ENCODE results near the gene CHRNA9. TPM values are rescaled to one million over a fixed set of nuclear protein-coding genes. Genes with fewer than 3 reads are reported as not detected.

Gene CHRNA9
- polyA plus RNA-seq, 1 of the 3 experiments (the other 2 are of a cell fraction), result 0.05 TPM

GRCh38 chr4:40357738-40358137 is 22.6 kb downstream of the CHRNA9 start:
- Histone ChIP-seq H2AFZ (ENCODE audit: low read depth) (no peak overlapping the region), H3K27ac (ENCODE audit: low read depth in 2 of 2, low read length in 1 of 2) (no peak overlapping the region), H4K20me1 (ENCODE audit: insufficient read depth) (no peaks in the 10 kb centered on the region), H3F3A (replicated peaks; ENCODE audit: insufficient read depth) (no peaks in the 10 kb centered on the region), H3K79me2 (ENCODE audit: insufficient read depth) (no peaks in the 10 kb centered on the region), H3K27me3 (ENCODE audit: insufficient read depth) (no peaks in the 10 kb centered on the region; the same call in 1 of the 2 replicates), H3K36me3 (replicated peaks in 1 of 2; ENCODE audit: control insufficient read depth in 1 of 2, insufficient read depth in 2 of 2, low read length in 1 of 2) (no peaks in the 10 kb centered on the region), H3K4me1 (ENCODE audit: control insufficient read depth in 1 of 2, insufficient read depth in 2 of 2, low read depth in 1 of 2, low read length in 1 of 2) (no peaks in the 10 kb centered on the region), H3K4me3 (ENCODE audit: low read depth in 2 of 2, low read length in 1 of 2) (no peak overlapping the region), H3K4me2 (no peak overlapping the region), H3K9me2 (no peaks in the 10 kb centered on the region), H3K9ac (no peak overlapping the region), H3K9me3 (no peaks in the 10 kb centered on the region)
- POLR2A ChIA-PET, result no interaction called here
- CTCF ChIA-PET, result interaction anchor here (1.3 kb wide), 1 partner anchor 41 kb away, joined by 4 read pairs; no protein-coding TSS in a partner anchor
- no peak for DNase-seq
- TF ChIP-seq RAD21 (IDR thresholded peaks at IDR 0.05; ENCODE audit: low read length) (no peak), USF1 (IDR thresholded peaks at IDR 0.05; ENCODE audit: borderline replicate concordance, low read depth) (no peak), SMC3 (IDR thresholded peaks at IDR 0.05; ENCODE audit: low read depth, low read length) (no peak), FOXM1 (IDR thresholded peaks at IDR 0.05; ENCODE audit: low read depth) (no peak), REST (IDR thresholded peaks at IDR 0.05; ENCODE audit: low read depth, low read length) (no peak), ZBTB33 (IDR thresholded peaks at IDR 0.05; ENCODE audit: borderline replicate concordance, low read depth) (no peak), GATA2 (CRISPR knock-in tag; IDR thresholded peaks at IDR 0.05) (no peak), RFX5 (IDR thresholded peaks at IDR 0.05; ENCODE audit: low read length) (no peak), TAF1 (IDR thresholded peaks at IDR 0.05; ENCODE audit: borderline replicate concordance, low read depth, low read length) (no peak), FOSL2 (IDR thresholded peaks at IDR 0.05; ENCODE audit: borderline replicate concordance, low read depth) (no peak), GABPA (IDR thresholded peaks at IDR 0.05; ENCODE audit: low read depth) (no peak), MAX (IDR thresholded peaks at IDR 0.05; ENCODE audit: low read depth) (no peak), FOXJ3 (CRISPR knock-in tag; IDR thresholded peaks at IDR 0.05) (no peak), RXRA (IDR thresholded peaks at IDR 0.05; ENCODE audit: borderline replicate concordance, low read depth) (no peak), TEAD4 (IDR thresholded peaks at IDR 0.05; ENCODE audit: borderline replicate concordance, insufficient read depth) (no peak), IRF3 (IDR thresholded peaks at IDR 0.05; ENCODE audit: low read depth, low read length) (no peak), EP300 (IDR thresholded peaks at IDR 0.05; ENCODE audit: borderline replicate concordance in 1 of 2, low read depth in 1 of 2, low read length in 1 of 2) (no peak), CHD2 (IDR thresholded peaks at IDR 0.05; ENCODE audit: low read length, partially characterized antibody) (no peak)
- 85% methylated on average over 5 of the region's 5 CpGs for whole genome bisulfite sequencing (ENCODE audit: low lambda C conversion rate)
